Large intestine (tissue), 12 donors: ENCODE results near the gene ZNF407. TPM values are rescaled to one million over a fixed set of nuclear protein-coding genes. Genes with fewer than 3 reads are reported as not detected.

ENCODE experiments used
- DNase-seq, 2 donors: peaks; one replicate each; pipeline versions ENCODE4 v3.0.0 to v3.0.0-alpha.2; 2013
- H3K27ac ChIP-seq: one replicate; pipeline ENCODE4 v1.5.1; 2013; ENCODE audit warnings: low read length
- H3K27me3 ChIP-seq: 2 replicates; pipeline ENCODE4 v1.6.1; 2013; ENCODE audit warnings: low read length; ENCODE audit not compliant: control insufficient read depth, insufficient read depth
- H3K36me3 ChIP-seq: 2 replicates; pipeline ENCODE4 v1.6.1; 2013; ENCODE audit warnings: low read length; ENCODE audit not compliant: control insufficient read depth, insufficient read depth
- H3K4me1 ChIP-seq: one replicate; pipeline ENCODE4 v1.6.1; 2013; ENCODE audit warnings: low read length; ENCODE audit not compliant: control insufficient read depth, insufficient read depth
- H3K4me3 ChIP-seq: one replicate; pipeline ENCODE4 v1.5.1; 2013; ENCODE audit warnings: low read length
- H3K9me3 ChIP-seq: one replicate; pipeline ENCODE4 v1.6.1; 2013; ENCODE audit warnings: mild to moderate bottlenecking, low read depth, low read length, moderate library complexity; ENCODE audit not compliant: control insufficient read depth
- WGBS: methylation state at CpG from one replicate; pipeline ENCODE4 v1.1.5; 2013; ENCODE audit warnings: low lambda C conversion rate; ENCODE audit not compliant: insufficient coverage; 5-methylcytosine and 5-hydroxymethylcytosine counted together
- long read RNA-seq, 11 donors: transcript quantifications; one replicate each; lab custom pipeline, GENCODE V29; 2026
- polyA plus RNA-seq: library from polyadenylated mRNA; unstranded; fragments of 120-200 nt; gene quantifications from one replicate; pipeline ENCODE4 v1.2.1, GENCODE V29; 2013

Gene ZNF407
- polyA plus RNA-seq = 6.6 TPM
- long read RNA-seq, donor 1, full-length matches to known transcripts = 1 of 1 reads
- long read RNA-seq, donor 1, partial matches to known transcripts = 0 of 1 reads
- long read RNA-seq, donor 1, other reads (novel, unspliced or antisense) = 0 of 1 reads
- long read RNA-seq, donor 2, full-length matches to known transcripts = 11 of 11 reads
- long read RNA-seq, donor 2, partial matches to known transcripts = 0 of 11 reads
- long read RNA-seq, donor 2, other reads (novel, unspliced or antisense) = 0 of 11 reads
- long read RNA-seq, donor 3 = 0 reads
- long read RNA-seq, donor 4, full-length matches to known transcripts = 1 of 1 reads
- long read RNA-seq, donor 4, partial matches to known transcripts = 0 of 1 reads
- long read RNA-seq, donor 4, other reads (novel, unspliced or antisense) = 0 of 1 reads
- long read RNA-seq, donor 5, full-length matches to known transcripts = 2 of 2 reads
- long read RNA-seq, donor 5, partial matches to known transcripts = 0 of 2 reads
- long read RNA-seq, donor 5, other reads (novel, unspliced or antisense) = 0 of 2 reads
- long read RNA-seq, donor 6, full-length matches to known transcripts = 10 of 10 reads
- long read RNA-seq, donor 6, partial matches to known transcripts = 0 of 10 reads
- long read RNA-seq, donor 6, other reads (novel, unspliced or antisense) = 0 of 10 reads
- long read RNA-seq, donor 7, full-length matches to known transcripts = 2 of 2 reads
- long read RNA-seq, donor 7, partial matches to known transcripts = 0 of 2 reads
- long read RNA-seq, donor 7, other reads (novel, unspliced or antisense) = 0 of 2 reads
- long read RNA-seq, donor 8, full-length matches to known transcripts = 12 of 12 reads
- long read RNA-seq, donor 8, partial matches to known transcripts = 0 of 12 reads
- long read RNA-seq, donor 8, other reads (novel, unspliced or antisense) = 0 of 12 reads
- long read RNA-seq, donor 9, full-length matches to known transcripts = 2 of 2 reads
- long read RNA-seq, donor 9, partial matches to known transcripts = 0 of 2 reads
- long read RNA-seq, donor 9, other reads (novel, unspliced or antisense) = 0 of 2 reads
- long read RNA-seq, donor 10, full-length matches to known transcripts = 5 of 5 reads
- long read RNA-seq, donor 10, partial matches to known transcripts = 0 of 5 reads
- long read RNA-seq, donor 10, other reads (novel, unspliced or antisense) = 0 of 5 reads
- long read RNA-seq, donor 11, full-length matches to known transcripts = 3 of 3 reads
- long read RNA-seq, donor 11, partial matches to known transcripts = 0 of 3 reads
- long read RNA-seq, donor 11, other reads (novel, unspliced or antisense) = 0 of 3 reads

- WGBS = no CpG with 5 or more reads among the region's 64 CpGs
- peaks cover 14% of the 10 kb centered on the region for H3K4me1 ChIP-seq
- no peaks in the 10 kb centered on the region for H3K27me3 ChIP-seq
- peaks cover 5% of the 10 kb centered on the region for H3K36me3 ChIP-seq
- peak within 1 kb of the TSS; percentile 85 for H3K27ac ChIP-seq
- peak; percentile 86 to 96 for DNase-seq
- peak within 1 kb of the TSS; percentile 68 for H3K4me3 ChIP-seq
- no peaks in the 10 kb centered on the region for H3K9me3 ChIP-seq
Observed at GRCh38 chr18:74597662-74598349, at the start of gene ZNF407. Gene ZNF407, plus strand, starts transcription at chr18:74597870. Its CDS starts 33,150 bp downstream, at chr18:74631020.

GRCh38 chr18:74549591-74550104 lies 48.0 kb upstream of the ZNF407 start:
- no peak overlapping the region for H3K27ac ChIP-seq
- H3K27me3 ChIP-seq = no peaks in the 10 kb centered on the region
- H3K9me3 ChIP-seq = peaks cover 11% of the 10 kb centered on the region
- H3K4me1 ChIP-seq = peaks cover 20% of the 10 kb centered on the region
- H3K36me3 ChIP-seq = no peaks in the 10 kb centered on the region
- WGBS = no CpG with 5 or more reads among the region's 1 CpG
- H3K4me3 ChIP-seq = no peak overlapping the region
- DNase-seq = no peak

- WGBS = no CpG with 5 or more reads among the region's 6 CpGs
- Histone ChIP-seq H3K4me1 (peaks cover 16% of the 10 kb centered on the region), H3K9me3 (peaks cover 11% of the 10 kb centered on the region), H3K27ac (no peak overlapping the region), H3K27me3 (no peaks in the 10 kb centered on the region), H3K4me3 (no peak overlapping the region), H3K36me3 (no peaks in the 10 kb centered on the region)
- DNase-seq = no peak
Observed at GRCh38 chr18:74550886-74551285, 46.8 kb upstream of the ZNF407 start.

GRCh38 chr18:74551452-74551851 lies 46.2 kb upstream of the ZNF407 start:
- Histone ChIP-seq H3K9me3 (peaks cover 11% of the 10 kb centered on the region), H3K36me3 (no peaks in the 10 kb centered on the region), H3K4me1 (peaks cover 11% of the 10 kb centered on the region), H3K27me3 (no peaks in the 10 kb centered on the region), H3K4me3 (no peak overlapping the region), H3K27ac (no peak overlapping the region)
- no CpG with 5 or more reads among the region's 3 CpGs for WGBS
- no peak for DNase-seq

GRCh38 chr18:74551936-74552555 lies 45.6 kb upstream of the ZNF407 start:
- WGBS = no CpG with 5 or more reads among the region's 5 CpGs
- no peaks in the 10 kb centered on the region for H3K36me3 ChIP-seq

GRCh38 chr18:74556126-74556525 lies 41.5 kb upstream of the ZNF407 start:
- no CpG with 5 or more reads among the region's 11 CpGs for WGBS
- H3K9me3 ChIP-seq = no peaks in the 10 kb centered on the region
- no peaks in the 10 kb centered on the region for H3K36me3 ChIP-seq
- DNase-seq = peak in 1 of 2 donors; percentile 37
- H3K4me1 ChIP-seq = no peaks in the 10 kb centered on the region
- no peak overlapping the region for H3K4me3 ChIP-seq
- no peaks in the 10 kb centered on the region for H3K27me3 ChIP-seq
- H3K27ac ChIP-seq = no peak overlapping the region

More at GRCh38 chr18:74551936-74552555, 45.6 kb upstream of the ZNF407 start:
- Histone ChIP-seq H3K9me3 (peaks cover 11% of the 10 kb centered on the region), H3K27me3 (no peaks in the 10 kb centered on the region), H3K4me3 (no peak overlapping the region), H3K27ac (no peak overlapping the region), H3K4me1 (peaks cover 5% of the 10 kb centered on the region)
- DNase-seq = peak; percentile 80 to 83

- H3K36me3 ChIP-seq = no peaks in the 10 kb centered on the region
- peaks cover 7% of the 10 kb centered on the region for H3K4me1 ChIP-seq
- H3K9me3 ChIP-seq = no peaks in the 10 kb centered on the region
- H3K27ac ChIP-seq = no peak overlapping the region
- no CpG with 5 or more reads among the region's 4 CpGs for WGBS
- no peak for DNase-seq
- no peak overlapping the region for H3K4me3 ChIP-seq
- no peaks in the 10 kb centered on the region for H3K27me3 ChIP-seq
Observed at GRCh38 chr18:74558096-74558495, 39.6 kb upstream of the ZNF407 start.

GRCh38 chr18:74562131-74562730 lies 35.4 kb upstream of the ZNF407 start:
- H3K36me3 ChIP-seq = no peaks in the 10 kb centered on the region
- H3K27me3 ChIP-seq = no peaks in the 10 kb centered on the region
- peaks cover 35% of the 10 kb centered on the region for H3K4me1 ChIP-seq
- no peak overlapping the region for H3K27ac ChIP-seq
- WGBS = 67% methylated on average over 1 of the region's 4 CpGs
- H3K9me3 ChIP-seq = peaks cover 5% of the 10 kb centered on the region
- no peak for DNase-seq
- no peak overlapping the region for H3K4me3 ChIP-seq

- peaks cover 35% of the 10 kb centered on the region for H3K4me1 ChIP-seq
- DNase-seq = no peak
- H3K27ac ChIP-seq = no peak overlapping the region
- H3K9me3 ChIP-seq = peaks cover 5% of the 10 kb centered on the region
- no CpG with 5 or more reads among the region's 4 CpGs for WGBS
- H3K4me3 ChIP-seq = no peak overlapping the region
- H3K36me3 ChIP-seq = no peaks in the 10 kb centered on the region
- H3K27me3 ChIP-seq = no peaks in the 10 kb centered on the region
Observed at GRCh38 chr18:74562775-74563174, 34.9 kb upstream of the ZNF407 start.
